DOHH2 (cell line): ENCODE measurements around the gene SPATA13.

Experiments used
- H3F3A ChIP-seq: fragments of 200-600 bp; sonication (generic), shearing (Covaris generic); 2 replicates; pipeline ENCODE4 v1.6.0; 2016; ENCODE audit warnings: antibody characterized with exemption, mild to moderate bottlenecking; ENCODE audit not compliant: control insufficient read depth, insufficient read depth
- H3K27ac ChIP-seq: fragments of 200-600 bp; sonication (generic); 2 replicates; pipeline ENCODE4 v1.5.1; 2014; ENCODE audit warnings: low read depth, mild to moderate bottlenecking, low read length, moderate library complexity
- H3K27me3 ChIP-seq: fragments of 200-600 bp; sonication (generic); 2 replicates; pipeline ENCODE4 v1.6.1; 2014; ENCODE audit warnings: mild to moderate bottlenecking, low read length, mixed read lengths; ENCODE audit not compliant: control insufficient read depth
- H3K36me3 ChIP-seq: fragments of 200-600 bp; sonication (generic); 2 replicates; pipeline ENCODE4 v1.6.1; 2014; ENCODE audit warnings: mild to moderate bottlenecking, low read length, moderate library complexity, mixed read lengths; ENCODE audit not compliant: control insufficient read depth
- H3K4me1 ChIP-seq: fragments of 200-600 bp; sonication (generic); 2 replicates; pipeline ENCODE4 v1.6.1; 2014; ENCODE audit warnings: mild to moderate bottlenecking, low read length, mixed read lengths; ENCODE audit not compliant: control insufficient read depth
- H3K4me2 ChIP-seq: fragments of 200-600 bp; sonication (generic); 2 replicates; pipeline ENCODE4 v1.6.0; 2014; ENCODE audit warnings: mild to moderate bottlenecking, low read length, moderate library complexity
- H3K4me3 ChIP-seq: fragments of 200-600 bp; sonication (generic); 2 replicates; pipeline ENCODE4 v1.5.1; 2014; ENCODE audit warnings: mild to moderate bottlenecking, low read length, mixed read lengths
- H3K79me2 ChIP-seq: fragments of 200-600 bp; sonication (generic); 2 replicates; pipeline ENCODE4 v1.6.1; 2014; ENCODE audit warnings: mild to moderate bottlenecking, low read length, mixed read lengths; ENCODE audit not compliant: control insufficient read depth
- H3K9me2 ChIP-seq: fragments of 200-600 bp; sonication (generic); replicated peaks from 2 replicates; pipeline ENCODE4 v1.6.1; 2014; ENCODE audit warnings: mild to moderate bottlenecking, low read length, mixed read lengths; ENCODE audit not compliant: control insufficient read depth
- H3K9me3 ChIP-seq: fragments of 200-600 bp; sonication (generic); 2 replicates; pipeline ENCODE4 v1.6.1; 2014; ENCODE audit warnings: antibody characterized with exemption, low read length, mixed read lengths; ENCODE audit not compliant: control insufficient read depth, insufficient read depth
- H4K20me1 ChIP-seq: fragments of 200-600 bp; sonication (generic); 2 replicates; pipeline ENCODE4 v1.6.0; 2014; ENCODE audit warnings: low read depth, mild to moderate bottlenecking, antibody characterized with exemption, low read length, moderate library complexity; ENCODE audit not compliant: control insufficient read depth, insufficient read depth
- CTCF ChIP-seq: fragments of 200-600 bp; sonication (generic); IDR thresholded peaks from one replicate; pipeline ENCODE4 v1.5.1; 2014; ENCODE audit warnings: antibody characterized with exemption, mild to moderate bottlenecking, low read depth, low read length; ENCODE audit not compliant: poor library complexity, severe bottlenecking
- EZH2phosphoT487 ChIP-seq: fragments of 200-600 bp; sonication (generic); IDR thresholded peaks from 2 replicates; pipeline ENCODE4 v1.6.1; 2017; ENCODE audit warnings: borderline replicate concordance, mild to moderate bottlenecking, antibody characterized with exemption, low read length, moderate library complexity, mixed read lengths

SPATA13 gene

GRCh38 chr13:24279327-24280110 is 119.0 kb downstream of the SPATA13 start:
- Histone ChIP-seq H3K4me3 (no peak overlapping the region), H4K20me1 (no peaks in the 10 kb centered on the region), H3K4me2 (no peak overlapping the region), H3K27me3 (no peaks in the 10 kb centered on the region), H3K9me3 (no peaks in the 10 kb centered on the region), H3K36me3 (no peaks in the 10 kb centered on the region), H3F3A (no peaks in the 10 kb centered on the region), H3K27ac (no peak overlapping the region), H3K4me1 (peaks cover 9% of the 10 kb centered on the region), H3K79me2 (no peaks in the 10 kb centered on the region), H3K9me2 (no peaks in the 10 kb centered on the region)
- TF ChIP-seq CTCF: no peak
- no peak for TF ChIP-seq EZH2phosphoT487

- no peaks in the 10 kb centered on the region for H3K4me1 ChIP-seq
- no peaks in the 10 kb centered on the region for H3K9me3 ChIP-seq
- H4K20me1 ChIP-seq: no peaks in the 10 kb centered on the region
- H3K36me3 ChIP-seq: no peaks in the 10 kb centered on the region
- no peak overlapping the region for H3K4me2 ChIP-seq
- H3K79me2 ChIP-seq: no peaks in the 10 kb centered on the region
- H3K27ac ChIP-seq: no peak overlapping the region
- H3K9me2 ChIP-seq: no peaks in the 10 kb centered on the region
- no peak overlapping the region for H3K4me3 ChIP-seq
- H3K27me3 ChIP-seq: no peaks in the 10 kb centered on the region
- H3F3A ChIP-seq: no peaks in the 10 kb centered on the region
- no peak for TF ChIP-seq CTCF
- no peak for TF ChIP-seq EZH2phosphoT487
Measured at GRCh38 chr13:24280720-24281119, 120.2 kb downstream of the SPATA13 start.

- no peaks in the 10 kb centered on the region for H3K36me3 ChIP-seq
- no peaks in the 10 kb centered on the region for H3K9me3 ChIP-seq
- no peak overlapping the region for H3K4me3 ChIP-seq
- no peak overlapping the region for H3K4me2 ChIP-seq
- no peaks in the 10 kb centered on the region for H3K9me2 ChIP-seq
- H3K79me2 ChIP-seq: no peaks in the 10 kb centered on the region
- H3K27me3 ChIP-seq: no peaks in the 10 kb centered on the region
- no peaks in the 10 kb centered on the region for H3K4me1 ChIP-seq
- no peaks in the 10 kb centered on the region for H3F3A ChIP-seq
- no peak for TF ChIP-seq EZH2phosphoT487
- no peak for TF ChIP-seq CTCF
- H4K20me1 ChIP-seq: no peaks in the 10 kb centered on the region
- no peak overlapping the region for H3K27ac ChIP-seq
Measured at GRCh38 chr13:24281188-24282008, 120.9 kb downstream of the SPATA13 start.
